Neutrophil (primary cell): ENCODE measurements around the gene MEIS2.

Experiments used
- H3K27ac ChIP-seq: fragments of 200-600 bp; sonication (generic); 2 replicates; pipeline ENCODE4 v1.5.1; 2016; ENCODE audit warnings: mild to moderate bottlenecking, moderate library complexity
- H3K27me3 ChIP-seq: fragments of 200-600 bp; sonication (generic); 2 replicates; pipeline ENCODE4 v1.6.0; 2016; ENCODE audit warnings: mild to moderate bottlenecking
- H3K36me3 ChIP-seq: fragments of 200-600 bp; sonication (generic); 2 replicates; pipeline ENCODE4 v1.5.1; 2017
- H3K4me1 ChIP-seq, 2 experiments: fragments of 200-600 bp in 1 of 2; sonication (generic) in 1 of 2; 1 replicate in 1 of 2; 2 replicates in 1 of 2; pipeline versions ENCODE4 v1.5.1 to v1.6.1; 2013 to 2016; ENCODE audit warnings: low read depth in 1 of 2, low read length in 1 of 2, mild to moderate bottlenecking in 1 of 2, moderate library complexity in 1 of 2; ENCODE audit not compliant: control insufficient read depth in 1 of 2, insufficient read depth in 1 of 2
- H3K4me3 ChIP-seq, 2 experiments: fragments of 200-600 bp in 1 of 2; sonication (generic) in 1 of 2; 1 replicate in 1 of 2; 2 replicates in 1 of 2; pipeline ENCODE4 v1.5.1; 2013 to 2016; ENCODE audit warnings: low read depth in 1 of 2, low read length in 1 of 2, mild to moderate bottlenecking in 1 of 2, moderate library complexity in 1 of 2
- H3K9me3 ChIP-seq: fragments of 200-600 bp; sonication (generic); 2 replicates; pipeline ENCODE4 v1.5.1; 2016
- TF ChIP-seq, protein P1 (sequence below): fragments of 200-600 bp; sonication (generic); IDR thresholded peaks from 2 replicates; pipeline ENCODE4 v1.5.1; 2016; ENCODE audit warnings: antibody characterized with exemption

Gene MEIS2

DNA sequence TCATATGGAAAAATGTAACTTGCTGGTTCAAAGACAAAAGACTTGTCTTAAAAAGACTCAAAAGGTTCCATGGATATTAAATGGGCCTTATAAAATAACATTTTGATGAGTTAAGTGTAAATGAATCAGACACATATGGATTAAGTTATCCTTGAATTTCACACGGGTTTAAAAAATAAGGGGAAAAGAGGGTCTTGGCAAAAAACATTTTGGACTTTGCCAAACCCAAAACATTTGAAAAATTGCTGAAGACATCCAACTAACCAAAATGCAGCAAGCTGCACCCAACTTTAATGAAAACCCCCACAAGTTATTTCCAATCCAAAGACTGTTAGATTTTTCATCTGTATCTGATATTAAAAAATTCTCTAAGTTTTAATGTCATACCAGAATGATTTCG lies 200.7 kb downstream of the MEIS2 start:
- no peaks in the 10 kb centered on the region for H3K9me3 ChIP-seq
- TF ChIP-seq, protein P1, sequence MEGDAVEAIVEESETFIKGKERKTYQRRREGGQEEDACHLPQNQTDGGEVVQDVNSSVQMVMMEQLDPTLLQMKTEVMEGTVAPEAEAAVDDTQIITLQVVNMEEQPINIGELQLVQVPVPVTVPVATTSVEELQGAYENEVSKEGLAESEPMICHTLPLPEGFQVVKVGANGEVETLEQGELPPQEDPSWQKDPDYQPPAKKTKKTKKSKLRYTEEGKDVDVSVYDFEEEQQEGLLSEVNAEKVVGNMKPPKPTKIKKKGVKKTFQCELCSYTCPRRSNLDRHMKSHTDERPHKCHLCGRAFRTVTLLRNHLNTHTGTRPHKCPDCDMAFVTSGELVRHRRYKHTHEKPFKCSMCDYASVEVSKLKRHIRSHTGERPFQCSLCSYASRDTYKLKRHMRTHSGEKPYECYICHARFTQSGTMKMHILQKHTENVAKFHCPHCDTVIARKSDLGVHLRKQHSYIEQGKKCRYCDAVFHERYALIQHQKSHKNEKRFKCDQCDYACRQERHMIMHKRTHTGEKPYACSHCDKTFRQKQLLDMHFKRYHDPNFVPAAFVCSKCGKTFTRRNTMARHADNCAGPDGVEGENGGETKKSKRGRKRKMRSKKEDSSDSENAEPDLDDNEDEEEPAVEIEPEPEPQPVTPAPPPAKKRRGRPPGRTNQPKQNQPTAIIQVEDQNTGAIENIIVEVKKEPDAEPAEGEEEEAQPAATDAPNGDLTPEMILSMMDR: no peak
- peaks cover 10% of the 10 kb centered on the region for H3K27me3 ChIP-seq
- no peak overlapping the region for H3K27ac ChIP-seq
- H3K36me3 ChIP-seq: no peaks in the 10 kb centered on the region
- no peaks in the 10 kb centered on the region for H3K4me1 ChIP-seq
- no peak overlapping the region for H3K4me3 ChIP-seq

DNA sequence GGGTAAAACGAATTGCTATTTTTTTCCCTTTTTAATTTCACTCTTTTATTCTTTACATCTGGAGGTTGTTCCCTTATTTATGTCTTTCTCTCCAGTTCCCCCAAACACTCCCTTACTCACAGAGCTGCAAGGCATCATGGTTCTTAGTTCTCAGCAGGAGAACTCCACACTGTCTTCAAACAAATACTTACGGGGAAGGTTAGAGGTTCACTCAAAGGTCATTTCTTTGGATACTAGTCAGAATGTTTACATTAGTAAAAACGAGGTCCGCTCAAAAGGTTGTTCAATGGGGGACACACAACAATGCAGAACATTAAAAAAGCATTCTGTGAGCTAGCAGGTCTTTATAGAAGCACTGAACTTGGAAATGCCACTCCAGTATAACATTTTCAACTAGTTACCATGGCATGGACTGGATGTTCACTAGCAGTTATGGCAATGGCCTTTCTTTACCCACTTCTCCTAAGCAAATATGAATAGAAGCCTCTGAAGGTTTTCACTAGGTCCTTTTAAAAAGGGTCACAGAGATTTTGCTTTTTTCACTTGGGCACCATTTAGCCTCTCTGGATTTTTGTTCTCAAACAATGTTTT lies 201.7 kb downstream of the MEIS2 start:
- TF ChIP-seq, protein P1: no peak
- H3K4me1 ChIP-seq: no peaks in the 10 kb centered on the region
- no peaks in the 10 kb centered on the region for H3K9me3 ChIP-seq
- H3K36me3 ChIP-seq: no peaks in the 10 kb centered on the region
- H3K27me3 ChIP-seq: peaks cover 10% of the 10 kb centered on the region
- no peak overlapping the region for H3K4me3 ChIP-seq
- no peak overlapping the region for H3K27ac ChIP-seq

DNA sequence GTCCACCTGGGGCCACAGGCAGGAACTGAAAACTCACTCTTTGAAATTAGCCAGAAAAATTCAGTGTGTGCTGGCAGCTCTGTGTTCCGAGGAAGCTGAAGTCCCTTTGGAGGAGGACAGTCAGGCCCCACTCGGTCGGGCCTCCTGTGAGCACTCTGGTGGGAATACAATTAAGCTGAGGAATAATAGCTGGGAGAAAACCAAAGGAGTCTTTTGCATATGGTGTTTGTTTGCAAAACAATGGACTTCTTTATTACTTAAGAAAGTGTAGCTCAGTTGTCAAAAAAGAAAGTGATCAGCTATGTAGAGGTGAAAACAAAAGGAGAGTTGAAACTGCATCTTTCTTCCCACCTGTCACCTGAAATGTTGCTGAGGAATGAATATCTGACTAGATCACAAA lies 202.5 kb downstream of the MEIS2 start:
- no peaks in the 10 kb centered on the region for H3K9me3 ChIP-seq
- H3K27me3 ChIP-seq: peaks cover 18% of the 10 kb centered on the region
- no peaks in the 10 kb centered on the region for H3K4me1 ChIP-seq
- H3K36me3 ChIP-seq: no peaks in the 10 kb centered on the region
- TF ChIP-seq, protein P1: no peak
- no peak overlapping the region for H3K27ac ChIP-seq
- no peak overlapping the region for H3K4me3 ChIP-seq

DNA sequence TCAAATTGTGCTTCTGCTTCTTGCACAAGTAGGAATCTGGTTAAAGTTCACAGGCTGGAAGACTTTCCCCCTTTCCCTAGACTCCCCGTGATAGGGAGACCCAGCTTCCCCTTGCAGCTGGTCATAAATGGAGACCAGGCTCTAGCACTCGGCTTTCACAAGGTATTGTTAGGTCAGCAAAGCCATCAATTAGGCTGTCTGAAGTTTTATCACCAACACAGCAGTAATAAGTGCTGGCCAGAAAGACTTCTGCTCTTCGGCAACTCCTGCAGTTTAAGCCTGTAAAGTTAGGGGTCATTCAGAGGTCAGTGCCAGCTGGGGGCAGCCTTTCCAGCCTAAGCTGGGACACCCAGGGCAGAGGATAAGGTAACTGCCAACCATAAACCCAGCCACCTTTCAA lies 203.4 kb downstream of the MEIS2 start:
- H3K9me3 ChIP-seq: no peaks in the 10 kb centered on the region
- H3K27ac ChIP-seq: no peak overlapping the region
- H3K27me3 ChIP-seq: peaks cover 21% of the 10 kb centered on the region
- no peaks in the 10 kb centered on the region for H3K36me3 ChIP-seq
- no peaks in the 10 kb centered on the region for H3K4me1 ChIP-seq
- H3K4me3 ChIP-seq: no peak overlapping the region
- TF ChIP-seq, protein P1: no peak

DNA sequence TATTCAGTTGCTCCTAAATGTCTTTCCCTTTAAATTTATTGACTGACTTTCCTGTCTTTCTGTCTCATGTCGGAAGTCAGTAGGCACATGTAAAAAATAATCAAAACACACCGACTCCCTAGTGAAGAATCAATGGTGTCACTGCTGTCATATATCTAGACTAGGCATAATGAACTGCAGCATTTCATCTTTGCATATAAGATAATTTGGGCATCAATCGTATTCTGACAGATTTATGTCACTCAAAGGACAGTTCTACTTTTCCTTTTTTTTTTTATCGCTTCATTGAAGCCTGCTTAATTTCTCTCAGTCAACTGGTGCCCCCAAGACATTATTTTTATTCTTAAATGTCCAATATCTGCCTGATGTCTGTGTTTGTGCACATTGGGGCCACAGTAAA lies 206.3 kb downstream of the MEIS2 start:
- no peaks in the 10 kb centered on the region for H3K36me3 ChIP-seq
- no peak overlapping the region for H3K4me3 ChIP-seq
- TF ChIP-seq, protein P1: no peak
- no peaks in the 10 kb centered on the region for H3K9me3 ChIP-seq
- H3K27me3 ChIP-seq: peaks cover 49% of the 10 kb centered on the region
- no peaks in the 10 kb centered on the region for H3K4me1 ChIP-seq
- H3K27ac ChIP-seq: no peak overlapping the region

DNA sequence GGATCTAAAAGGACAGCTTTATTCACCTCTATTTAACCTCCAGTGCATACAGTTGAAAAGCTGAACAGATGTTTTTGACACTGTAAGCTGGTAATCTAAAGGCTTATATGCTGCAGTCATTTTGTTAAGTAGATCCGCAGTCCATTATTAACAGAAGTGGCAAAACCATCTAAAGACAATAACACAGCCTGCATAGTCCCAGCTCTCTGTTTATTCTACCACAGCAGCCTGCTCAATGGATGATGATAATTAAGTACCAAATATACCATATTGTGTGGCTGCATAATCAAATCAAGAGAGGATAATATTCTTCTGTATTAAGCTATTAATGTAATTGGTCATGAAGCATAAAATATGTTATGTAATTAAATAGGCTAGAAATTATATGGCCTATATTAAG lies 207.1 kb downstream of the MEIS2 start:
- no peaks in the 10 kb centered on the region for H3K9me3 ChIP-seq
- H3K27me3 ChIP-seq: peaks cover 57% of the 10 kb centered on the region
- TF ChIP-seq, protein P1: no peak
- no peaks in the 10 kb centered on the region for H3K36me3 ChIP-seq
- H3K4me3 ChIP-seq: no peak overlapping the region
- H3K4me1 ChIP-seq: no peaks in the 10 kb centered on the region
- H3K27ac ChIP-seq: no peak overlapping the region
